ENCODE measurements around the gene GADD45GIP1. TPM values are rescaled to one million over a fixed set of nuclear protein-coding genes. Genes with fewer than 3 reads are reported as not detected.

GADD45GIP1 gene
- total RNA-seq, 1 experiment from 2014 or later, result 20.0 TPM

GRCh38 chr19:12973236-12973635 is 16.2 kb upstream of the GADD45GIP1 start:
- Mint-ChIP-seq H3K27me3 (ENCODE audit: unreplicated experiment) (no peaks in the 10 kb centered on the region), H3K36me3 (ENCODE audit: insufficient read depth, unreplicated experiment) (peaks cover 12% of the 10 kb centered on the region), H3K9me3 (ENCODE audit: low read depth, unreplicated experiment) (no peaks in the 10 kb centered on the region), H3K4me1 (ENCODE audit: low read depth, unreplicated experiment) (no peaks in the 10 kb centered on the region), H3K4me3 (ENCODE audit: low read depth, unreplicated experiment) (no peak overlapping the region), H3K27ac (ENCODE audit: unreplicated experiment) (no peak overlapping the region)
- no peak for DNase-seq
- TF ChIP-seq CTCF (IDR thresholded peaks at IDR 0.05; ENCODE audit: unreplicated experiment), result no peak
- intact Hi-C loops (cut with micrococcal nuclease; ENCODE audit: unreplicated experiment), result loop anchor here (10.0 kb wide), 1 partner anchor 292 kb away; no protein-coding TSS in a partner anchor
- BruUV-seq (replicated peaks), result no TSS peak
- CTCF ChIA-PET, result interaction anchor here (0.6 kb wide), 1 partner anchor 88 kb away, joined by 3 read pairs; no protein-coding TSS in a partner anchor

DNA sequence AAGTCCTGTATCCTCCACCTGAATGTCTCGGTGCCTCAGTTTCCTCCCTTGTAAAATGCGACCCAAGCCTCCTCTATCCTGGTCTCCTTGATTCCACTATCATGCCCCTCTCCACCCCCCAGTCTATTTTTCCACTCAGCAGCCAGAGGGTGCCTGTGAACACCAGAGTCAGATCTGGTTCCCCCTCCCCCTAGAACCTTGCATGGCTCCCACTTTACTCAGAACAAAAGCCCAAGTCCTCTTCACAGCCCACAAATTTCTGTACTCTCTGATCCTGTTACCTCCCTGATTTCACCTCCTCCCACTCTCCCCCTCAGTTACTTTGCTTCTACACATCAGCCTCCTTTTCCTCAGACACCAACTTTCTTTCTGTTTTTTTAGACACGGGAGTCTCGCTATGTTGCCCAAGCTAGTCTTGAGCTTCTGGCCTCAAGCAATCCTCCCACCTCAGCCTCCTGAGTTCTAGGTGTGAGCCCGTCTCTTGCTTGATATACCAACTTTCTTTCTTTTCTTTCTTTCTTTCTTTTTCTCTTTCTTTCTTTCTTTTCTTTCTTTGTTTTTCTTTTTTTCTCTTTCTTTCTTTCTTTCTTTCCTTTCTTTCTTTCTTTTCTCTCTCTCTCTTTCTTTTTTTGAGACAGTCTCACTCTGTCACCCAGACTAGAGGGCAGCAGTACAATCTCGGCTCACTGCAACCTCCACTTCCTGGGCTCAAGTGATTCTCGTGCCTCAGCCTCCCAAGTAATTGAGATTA is 13.2 kb upstream of the GADD45GIP1 start:
- H3K27me3 Mint-ChIP-seq (ENCODE audit: unreplicated experiment), result no peaks in the 10 kb centered on the region
- no peak overlapping the region for H3K4me3 Mint-ChIP-seq (ENCODE audit: low read depth, unreplicated experiment)
- CTCF ChIA-PET, result interaction anchor here (0.7 kb wide), 1 partner anchor 9 kb away, joined by 3 read pairs; no protein-coding TSS in a partner anchor
- no peaks in the 10 kb centered on the region for H3K36me3 Mint-ChIP-seq (ENCODE audit: insufficient read depth, unreplicated experiment)
- BruUV-seq (replicated peaks), result no TSS peak
- no peak overlapping the region for H3K27ac Mint-ChIP-seq (ENCODE audit: unreplicated experiment)
- intact Hi-C loops (cut with micrococcal nuclease; ENCODE audit: unreplicated experiment), result loop anchor here (10.0 kb wide), 1 partner anchor 295 kb away; no protein-coding TSS in a partner anchor
- DNase-seq, result no peak
- peaks cover 2% of the 10 kb centered on the region for H3K4me1 Mint-ChIP-seq (ENCODE audit: low read depth, unreplicated experiment)
- TF ChIP-seq CTCF (IDR thresholded peaks at IDR 0.05; ENCODE audit: unreplicated experiment), result no peak
- H3K9me3 Mint-ChIP-seq (ENCODE audit: low read depth, unreplicated experiment), result no peaks in the 10 kb centered on the region

- BruUV-seq (replicated peaks), result no TSS peak
- no peaks in the 10 kb centered on the region for H3K27me3 Mint-ChIP-seq (ENCODE audit: unreplicated experiment)
- H3K36me3 Mint-ChIP-seq (ENCODE audit: insufficient read depth, unreplicated experiment), result peaks cover 5% of the 10 kb centered on the region
- no peak within 1 kb of the TSS for H3K4me3 Mint-ChIP-seq (ENCODE audit: low read depth, unreplicated experiment)
- no peak for TF ChIP-seq CTCF (IDR thresholded peaks at IDR 0.05; ENCODE audit: unreplicated experiment)
- H3K9me3 Mint-ChIP-seq (ENCODE audit: low read depth, unreplicated experiment), result no peaks in the 10 kb centered on the region
- no peak for DNase-seq
- H3K27ac Mint-ChIP-seq (ENCODE audit: unreplicated experiment), result no peak within 1 kb of the TSS
- intact Hi-C loops (cut with micrococcal nuclease; ENCODE audit: unreplicated experiment), result no loop called here
- CTCF ChIA-PET, result no interaction called here
- H3K4me1 Mint-ChIP-seq (ENCODE audit: low read depth, unreplicated experiment), result peaks cover 9% of the 10 kb centered on the region
These were observed 12.4 kb upstream of the GADD45GIP1 start, which contains the start of gene DAND5 for GRCh38 chr19:12969292-12969988. Gene DAND5 (plus strand): TSS chr19:12969576. CDS start chr19:12969661, 85 bp downstream.

- H3K36me3 Mint-ChIP-seq (ENCODE audit: insufficient read depth, unreplicated experiment), result peaks cover 5% of the 10 kb centered on the region
- no peaks in the 10 kb centered on the region for H3K9me3 Mint-ChIP-seq (ENCODE audit: low read depth, unreplicated experiment)
- no peak for DNase-seq
- peaks cover 9% of the 10 kb centered on the region for H3K4me1 Mint-ChIP-seq (ENCODE audit: low read depth, unreplicated experiment)
- H3K27ac Mint-ChIP-seq (ENCODE audit: unreplicated experiment), result no peak overlapping the region
- no peak overlapping the region for H3K4me3 Mint-ChIP-seq (ENCODE audit: low read depth, unreplicated experiment)
- CTCF ChIA-PET, result interaction anchor here (0.7 kb wide), 1 partner anchor 135 kb away, joined by 4 read pairs; no protein-coding TSS in a partner anchor
- intact Hi-C loops (cut with micrococcal nuclease; ENCODE audit: unreplicated experiment), result no loop called here
- no peak for TF ChIP-seq CTCF (IDR thresholded peaks at IDR 0.05; ENCODE audit: unreplicated experiment)
- H3K27me3 Mint-ChIP-seq (ENCODE audit: unreplicated experiment), result no peaks in the 10 kb centered on the region
- no TSS peak for BruUV-seq (replicated peaks)
These were observed 10.9 kb upstream of the GADD45GIP1 start for GRCh38 chr19:12967907-12968306.
